Colonic mucosa (tissue), 4 donors: ENCODE results near the gene USP15. TPM values are rescaled to one million over a fixed set of nuclear protein-coding genes. Genes with fewer than 3 reads are reported as not detected.
"Not testable (repeated sequence)": the region's sequence is repeated elsewhere in the genome, so short reads cannot be mapped to it uniquely, and the experiment has no call there.

Experiments
- DNase-seq: peaks from one replicate; pipeline ENCODE4 v3.0.0-alpha.2; 2020
- H3K27ac ChIP-seq: fragments of 200-600 bp; one replicate; pipeline ENCODE4 v1.8.0; 2021
- H3K27me3 ChIP-seq: fragments of 200-600 bp; one replicate; pipeline ENCODE4 v1.8.0; 2021
- H3K36me3 ChIP-seq: fragments of 200-600 bp; one replicate; pipeline ENCODE4 v1.8.0; 2021
- H3K4me1 ChIP-seq: fragments of 200-600 bp; one replicate; pipeline ENCODE4 v1.8.0; 2021; ENCODE audit warnings: mild to moderate bottlenecking
- H3K4me3 ChIP-seq: fragments of 200-600 bp; one replicate; pipeline ENCODE4 v1.8.0; 2021
- H3K9ac ChIP-seq, 2 donors: one replicate each; pipeline ENCODE4 v1.7.0; 2013; ENCODE audit warnings: control low read depth in 2 of 2, low read depth in 2 of 2, low read length in 2 of 2
- H3K9me3 ChIP-seq: fragments of 200-600 bp; one replicate; pipeline ENCODE4 v1.8.0; 2021
- CTCF ChIP-seq: fragments of 200-600 bp; IDR thresholded peaks from one replicate; pipeline ENCODE4 v1.8.0; 2022; ENCODE audit warnings: antibody characterized with exemption, mild to moderate bottlenecking
- intact Hi-C: fragments of 100-400 bp; cut with DNase I; formaldehyde crosslinking; loops from one replicate; pipeline ENCODE4 v1.14.1; 2022
- total RNA-seq, 2 donors: library from RNA; stranded (reverse); fragmentation: NEBNext Ultra II Directional in 1 of 2; extraction: Animal tissue kit (Norgen Biotek cat#: 25700) in 1 of 2; gene quantifications; one replicate each; pipeline ENCODE4 v1.2.1, GENCODE V29; 2021
- donor health status: healthy.
- donor health status: DM: no; HTN: no; CAD: no.
- donor health status: DM: no; HTN: no; CAD: no.

Gene USP15
- total RNA-seq, 2 donors from 2014 or later: 50.3 to 63.0 TPM

DNA sequence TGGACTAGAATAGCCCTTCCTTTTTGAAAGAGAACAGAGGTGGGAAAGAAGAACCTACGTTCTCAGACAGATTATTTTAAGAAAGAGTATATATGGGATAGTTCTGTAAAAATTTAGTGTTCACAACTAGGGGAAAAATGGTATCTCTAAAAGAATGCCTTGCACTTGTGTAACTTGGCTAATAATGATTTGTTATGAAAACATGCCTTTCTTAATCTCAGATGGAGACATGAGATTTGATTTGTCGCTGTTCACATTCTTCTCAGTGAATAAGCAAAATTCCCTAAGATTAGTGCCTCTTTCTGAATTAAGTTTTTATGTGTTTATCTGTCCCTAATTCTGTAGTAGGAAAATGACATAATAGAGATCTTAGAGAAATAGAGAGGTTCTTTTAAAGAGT lies 100.8 kb downstream of the USP15 start:
- no peak for TF ChIP-seq CTCF
- Histone ChIP-seq H3K9me3 (no peaks in the 10 kb centered on the region), H3K4me3 (no peak overlapping the region), H3K27ac (no peak overlapping the region), H3K9ac (no peak overlapping the region), H3K4me1 (no peaks in the 10 kb centered on the region), H3K36me3 (no peaks in the 10 kb centered on the region), H3K27me3 (no peaks in the 10 kb centered on the region)
- DNase-seq: no peak
- intact Hi-C loops: no loop called here

- no peak for TF ChIP-seq CTCF
- H3K9me3 ChIP-seq: no peaks in the 10 kb centered on the region
- H3K36me3 ChIP-seq: no peaks in the 10 kb centered on the region
- no peak for DNase-seq
- H3K9ac ChIP-seq: no peak overlapping the region
- H3K27me3 ChIP-seq: no peaks in the 10 kb centered on the region
- H3K4me1 ChIP-seq: no peaks in the 10 kb centered on the region
- no peak overlapping the region for H3K27ac ChIP-seq
- no peak overlapping the region for H3K4me3 ChIP-seq
- intact Hi-C loops: no loop called here
These were observed 103.3 kb downstream of the USP15 start for GRCh38 chr12:62363506-62363905.

DNA sequence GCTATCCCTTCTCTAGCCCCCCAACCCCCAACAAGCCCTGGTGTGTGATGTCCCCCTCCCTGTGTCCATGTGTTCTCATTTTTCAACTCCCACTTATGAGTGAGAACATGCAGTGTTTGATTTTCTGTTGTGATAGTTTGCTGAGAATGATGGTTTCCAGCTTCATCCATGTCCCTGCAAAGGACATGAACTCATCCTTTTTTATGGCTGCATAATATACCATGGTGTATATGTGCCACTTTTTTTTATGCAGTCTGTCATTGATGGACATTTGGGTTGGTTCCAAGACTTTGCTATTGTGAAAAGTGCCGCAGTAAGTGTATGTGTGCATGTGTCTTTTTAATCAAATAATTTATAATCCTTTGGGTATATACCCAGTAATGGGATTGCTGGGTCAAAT lies 104.5 kb downstream of the USP15 start:
- H3K9me3 ChIP-seq, H3K4me3 ChIP-seq, H3K9ac ChIP-seq, H3K27ac ChIP-seq, H3K36me3 ChIP-seq, DNase-seq, H3K4me1 ChIP-seq, H3K27me3 ChIP-seq, intact Hi-C loops: not testable (repeated sequence)

GRCh38 chr12:62365846-62366245 lies 105.6 kb downstream of the USP15 start:
- H3K9me3 ChIP-seq, H3K9ac ChIP-seq, intact Hi-C loops, H3K4me1 ChIP-seq, H3K27ac ChIP-seq, H3K27me3 ChIP-seq, H3K36me3 ChIP-seq, H3K4me3 ChIP-seq, DNase-seq: not testable (repeated sequence)

DNA sequence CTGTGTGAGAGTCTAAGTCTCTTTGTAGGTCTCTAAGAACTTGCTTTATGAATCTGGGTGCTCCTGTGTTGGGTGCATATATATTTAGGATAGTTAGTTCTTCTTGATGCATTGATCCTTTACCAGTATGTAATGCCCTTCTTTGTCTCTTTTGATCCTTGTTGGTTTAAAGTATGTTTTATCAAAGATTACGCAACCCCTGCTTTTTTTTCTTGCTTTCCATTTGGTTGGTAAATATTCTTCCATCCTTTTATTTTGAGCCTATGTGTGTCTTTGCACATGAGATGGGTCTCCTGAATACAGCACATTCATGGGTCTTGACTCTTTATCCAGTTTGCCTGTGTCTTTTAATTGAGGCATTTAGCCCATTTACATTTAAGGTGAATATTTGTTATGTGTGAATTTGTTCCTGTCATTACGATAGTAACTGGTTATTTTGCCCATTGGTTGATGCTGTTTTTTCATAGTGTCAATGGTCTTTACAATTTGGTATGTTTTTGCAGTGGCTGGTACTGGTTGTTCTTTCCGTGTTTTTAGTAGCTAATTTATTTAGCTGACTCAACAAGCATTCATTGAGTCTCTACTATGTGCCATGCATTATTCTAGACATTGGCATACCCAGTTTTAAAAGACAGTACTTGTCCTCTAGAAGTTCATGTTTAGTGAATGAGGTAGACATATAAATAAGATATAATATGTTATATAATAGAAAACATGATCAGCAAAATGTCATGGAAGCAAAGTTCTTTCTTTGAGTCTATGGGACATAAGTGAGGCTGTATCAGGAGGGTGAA lies 108.4 kb downstream of the USP15 start:
- H3K36me3 ChIP-seq, DNase-seq, H3K27ac ChIP-seq, intact Hi-C loops, H3K27me3 ChIP-seq, H3K9ac ChIP-seq, H3K9me3 ChIP-seq, H3K4me1 ChIP-seq, H3K4me3 ChIP-seq: not testable (repeated sequence)

DNA sequence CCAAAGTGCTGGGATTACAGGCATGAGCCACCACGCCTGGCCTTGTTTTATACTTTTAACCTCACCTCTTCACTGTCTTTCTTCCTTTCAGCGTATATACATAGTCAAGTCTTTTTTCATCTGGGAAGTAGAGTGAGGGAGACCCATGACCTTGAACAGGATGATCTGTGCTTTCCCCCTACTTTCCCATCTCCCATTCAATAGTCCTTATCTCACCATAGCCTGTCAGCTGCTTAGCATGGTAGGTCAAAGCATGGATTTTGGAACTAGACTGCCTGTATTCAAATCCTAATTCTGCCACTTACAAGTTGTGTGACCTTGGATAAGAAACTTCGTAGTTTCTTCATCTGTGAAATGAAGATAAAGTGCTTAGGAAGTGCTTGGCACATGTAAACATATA lies 110.0 kb downstream of the USP15 start:
- intact Hi-C loops: no loop called here
- Histone ChIP-seq H3K27ac (no peak overlapping the region), H3K4me3 (no peak overlapping the region), H3K27me3 (no peaks in the 10 kb centered on the region), H3K9ac (no peak overlapping the region), H3K4me1 (no peaks in the 10 kb centered on the region), H3K36me3 (no peaks in the 10 kb centered on the region), H3K9me3 (no peaks in the 10 kb centered on the region)
- DNase-seq: no peak
- no peak for TF ChIP-seq CTCF

DNA sequence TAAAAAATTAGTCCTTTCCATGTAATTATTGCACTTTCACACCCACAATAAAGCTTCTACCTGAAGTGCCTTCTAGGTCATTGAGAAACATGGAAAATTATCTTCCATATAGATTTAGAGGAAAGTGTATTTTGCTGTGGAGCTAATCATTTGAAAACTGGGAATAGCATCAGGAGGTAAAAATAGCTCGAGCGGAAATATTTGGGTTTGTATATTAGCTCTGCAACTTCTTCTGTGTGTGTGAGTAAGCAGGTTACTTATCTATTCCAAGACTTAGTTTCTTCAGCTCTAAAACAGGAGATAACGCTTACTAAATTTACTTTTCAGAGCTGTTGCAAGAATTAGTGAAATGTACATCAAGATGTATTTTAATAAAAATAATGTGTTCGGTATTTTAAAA lies 111.5 kb downstream of the USP15 start:
- no peaks in the 10 kb centered on the region for H3K9me3 ChIP-seq
- DNase-seq: no peak
- H3K36me3 ChIP-seq: no peaks in the 10 kb centered on the region
- H3K9ac ChIP-seq: no peak overlapping the region
- H3K27ac ChIP-seq: no peak overlapping the region
- no peak for TF ChIP-seq CTCF
- no peaks in the 10 kb centered on the region for H3K27me3 ChIP-seq
- no peak overlapping the region for H3K4me3 ChIP-seq
- intact Hi-C loops: no loop called here
- no peaks in the 10 kb centered on the region for H3K4me1 ChIP-seq
